H1 (cell line): ENCODE results near the gene RAB41. TPM values are rescaled to one million over a fixed set of nuclear protein-coding genes. Genes with fewer than 3 reads are reported as not detected.

Experiments
- polyA plus RNA-seq, 7 experiments: library from polyadenylated mRNA; depleted of rRNA in 3 of 7; stranded (reverse) in 5 of 7; unstranded in 2 of 7; fragments of >200 nt in 5 of 7; fragments of 200-250 nt in 2 of 7; gene quantifications; 1 replicate in 5 of 7; 2 replicates in 1 of 7; 4 replicates in 1 of 7; pipeline versions ENCODE4 v1.2.1 to v1.2.3, GENCODE V29; 2011 to 2013; ENCODE audit warnings: missing spikeins in 2 of 7, mixed read lengths in 2 of 7
- small RNA-seq: library from polyadenylated mRNA; stranded (forward); fragments of <200 nt; extraction: miRNeasy Mini kit (QIAGEN cat#:217004); gene quantifications from one replicate; pipeline ENCODE3, GENCODE V24; 2013; ENCODE audit not compliant: insufficient read depth
- total RNA-seq: library from RNA; stranded (reverse); fragmentation: NEBNext Ultra II Directional; extraction: Animal tissue kit (Norgen Biotek cat#: 25700); gene quantifications from 2 replicates; pipeline ENCODE4 v1.2.1, GENCODE V29; 2021

Gene RAB41
- total and polyA plus RNA-seq, 2 of the 8 experiments (the other 6 are each of a cell fraction or from before 2014, with no cell fraction given), result not detected

Small RNAs within 50 kb of the gene (small RNA-seq; reads per million reads assigned to genes)
- gene RNA5SP507, result 1.0 reads per million

Other genes starting within 250 kb of the RAB41 start
- not detected in 2 replicates for gene AWAT2, start 232.2 kb upstream of the RAB41 start, total RNA-seq
- gene AWAT2, start 232.2 kb upstream of the RAB41 start, polyA plus RNA-seq (2011; rRNA removed), result not detected in 2 replicates
- 0.17 TPM in 1 of 2 replicates, not detected in the other for gene OTUD6A, start 219.7 kb upstream of the RAB41 start, total RNA-seq
- 0.09 and 0.27 TPM in 2 replicates for gene OTUD6A, start 219.7 kb upstream of the RAB41 start, polyA plus RNA-seq (2011; rRNA removed)
- 40.5 and 45.4 TPM in 2 replicates for gene IGBP1, start 148.7 kb upstream of the RAB41 start, total RNA-seq
- 28.0 and 41.3 TPM in 2 replicates for gene IGBP1, start 148.7 kb upstream of the RAB41 start, polyA plus RNA-seq (2011; rRNA removed)
- gene DGAT2L6, start 104.7 kb upstream of the RAB41 start, total RNA-seq, result not detected in 2 replicates
- not detected in 2 replicates for gene DGAT2L6, start 104.7 kb upstream of the RAB41 start, polyA plus RNA-seq (2011; rRNA removed)
- gene AWAT1, start 47.5 kb upstream of the RAB41 start, total RNA-seq, result not detected in 2 replicates
- not detected in 2 replicates for gene AWAT1, start 47.5 kb upstream of the RAB41 start, polyA plus RNA-seq (2011; rRNA removed)
- gene P2RY4, start 22.0 kb upstream of the RAB41 start, total RNA-seq, result not detected in 2 replicates
- gene P2RY4, start 22.0 kb upstream of the RAB41 start, polyA plus RNA-seq (2011; rRNA removed), result 0.38 and 0.55 TPM in 2 replicates
- gene ARR3, start 13.8 kb upstream of the RAB41 start, total RNA-seq, result not detected in 2 replicates
- not detected in 2 replicates for gene ARR3, start 13.8 kb upstream of the RAB41 start, polyA plus RNA-seq (2011; rRNA removed)
- 29.1 and 31.5 TPM in 2 replicates for gene PDZD11, start 7.8 kb downstream of the RAB41 start, total RNA-seq
- 37.6 and 55.9 TPM in 2 replicates for gene PDZD11, start 7.8 kb downstream of the RAB41 start, polyA plus RNA-seq (2011; rRNA removed)
- gene KIF4A, start 7.9 kb downstream of the RAB41 start, total RNA-seq, result 35.7 and 36.6 TPM in 2 replicates
- 8.4 and 10.9 TPM in 2 replicates for gene KIF4A, start 7.9 kb downstream of the RAB41 start, polyA plus RNA-seq (2011; rRNA removed)
- 25.6 and 27.6 TPM in 2 replicates for gene GDPD2, start 141.1 kb downstream of the RAB41 start, total RNA-seq
- 68.3 and 75.5 TPM in 2 replicates for gene GDPD2, start 141.1 kb downstream of the RAB41 start, polyA plus RNA-seq (2011; rRNA removed)
- gene DLG3, start 162.7 kb downstream of the RAB41 start, total RNA-seq, result 57.1 and 63.8 TPM in 2 replicates
- gene DLG3, start 162.7 kb downstream of the RAB41 start, polyA plus RNA-seq (2011; rRNA removed), result 22.4 and 29.2 TPM in 2 replicates